H1 (cell line): Measurements from ENCODE around the gene EEF2. TPM values are rescaled to one million over a fixed set of nuclear protein-coding genes. Genes with fewer than 3 reads are reported as not detected.

ENCODE experiments used
- CTCF ChIA-PET: fragments of 300-600 bp; sonication (Branson Sonifier 250); formaldehyde crosslinking; loops from one replicate; lab custom pipeline; 2021; ENCODE audit not compliant: partially characterized antibody; lab: Charles Lee
- POLR2A ChIA-PET: fragments of 300-600 bp; sonication (Branson Sonifier 250); formaldehyde crosslinking; loops from one replicate; lab custom pipeline; 2021; ENCODE audit warnings: inconsistent platforms; ENCODE audit not compliant: partially characterized antibody; lab: Charles Lee
- DNase-seq, 2 experiments: peaks; one replicate each; pipeline versions ENCODE4 v3.0.0 to v3.0.0-alpha.2; 2010 to 2022; ENCODE audit warnings: low spot score in 2 of 2, low read depth in 1 of 2, mixed read lengths in 1 of 2
- FAIRE-seq: peaks from 2 replicates; lab custom pipeline; 2011; peaks lifted over from hg19 to GRCh38; lab: Jason Lieb, UNC
- H2AFZ ChIP-seq: 2 replicates; pipeline ENCODE4 v1.8.1; 2012; ENCODE audit warnings: low read length, inconsistent platforms
- H2AK5ac ChIP-seq: 2 replicates; pipeline ENCODE4 v1.6.1; 2013; ENCODE audit warnings: low read depth, low read length
- H2BK120ac ChIP-seq: replicated peaks from 2 replicates; pipeline ENCODE3; 2013; ENCODE audit warnings: low read depth, low read length, inconsistent platforms
- H2BK12ac ChIP-seq: 2 replicates; pipeline ENCODE4 v1.6.1; 2013; ENCODE audit warnings: low read depth, low read length
- H2BK15ac ChIP-seq: 2 replicates; pipeline ENCODE4 v1.6.1; 2013; ENCODE audit warnings: low read length
- H2BK20ac ChIP-seq: 2 replicates; pipeline ENCODE4 v1.6.1; 2013; ENCODE audit warnings: low read length
- H2BK5ac ChIP-seq: 2 replicates; pipeline ENCODE4 v1.6.1; 2013; ENCODE audit warnings: low read depth, low read length
- H3K14ac ChIP-seq: 2 replicates; pipeline ENCODE4 v1.6.1; 2013; ENCODE audit warnings: inconsistent platforms; ENCODE audit not compliant: insufficient read length
- H3K18ac ChIP-seq: 2 replicates; pipeline ENCODE4 v1.6.1; 2013; ENCODE audit warnings: low read length; ENCODE audit errors: extremely low read depth
- H3K23ac ChIP-seq: 2 replicates; pipeline ENCODE4 v1.6.1; 2013; ENCODE audit warnings: inconsistent platforms; ENCODE audit not compliant: insufficient read length
- H3K23me2 ChIP-seq: 2 replicates; pipeline ENCODE4 v1.6.1; 2013; ENCODE audit warnings: low read depth, low read length
- H3K27ac ChIP-seq: 2 replicates; pipeline ENCODE4 v1.6.1; 2011; ENCODE audit warnings: low read depth, low read length, inconsistent platforms
- H3K27me3 ChIP-seq, 4 experiments: replicated peaks in 1 of 4; 1 replicate in 1 of 4; 2 replicates in 3 of 4; pipeline versions ENCODE4 v1.6.1 to v1.8.1; 2011 to 2013; ENCODE audit warnings: low read length in 3 of 4, mild to moderate bottlenecking in 3 of 4, inconsistent platforms in 2 of 4, mixed read lengths in 2 of 4, moderate library complexity in 1 of 4; ENCODE audit not compliant: control insufficient read depth in 3 of 4, insufficient read depth in 3 of 4; ENCODE audit errors: extremely low read depth in 1 of 4
- H3K36me3 ChIP-seq, 4 experiments: 2 replicates each; pipeline versions ENCODE4 v1.6.1 to v1.8.1; 2011 to 2013; ENCODE audit warnings: mild to moderate bottlenecking in 4 of 4, low read length in 3 of 4, moderate library complexity in 2 of 4, control low read depth in 1 of 4, inconsistent platforms in 1 of 4; ENCODE audit not compliant: insufficient read depth in 4 of 4, control insufficient read depth in 2 of 4
- H3K4ac ChIP-seq: replicated peaks from 2 replicates; pipeline ENCODE3; 2013; ENCODE audit warnings: low read length, low read depth, mixed read lengths, inconsistent platforms; ENCODE audit not compliant: insufficient read length
- H3K4me1 ChIP-seq, 4 experiments: replicated peaks in 1 of 4; 1 replicate in 1 of 4; 2 replicates in 3 of 4; pipeline versions ENCODE4 v1.6.1 to v1.8.1; 2011 to 2013; ENCODE audit warnings: low read length in 3 of 4, inconsistent platforms in 2 of 4, mixed read lengths in 1 of 4; ENCODE audit not compliant: insufficient read depth in 4 of 4, control insufficient read depth in 3 of 4
- H3K4me2 ChIP-seq, 2 experiments: 2 replicates each; pipeline versions ENCODE4 v1.6.1 to v1.8.1; 2011 to 2013; ENCODE audit warnings: low read depth in 2 of 2, low read length in 2 of 2, control low read depth in 1 of 2, inconsistent platforms in 1 of 2, mild to moderate bottlenecking in 1 of 2; ENCODE audit not compliant: insufficient read depth in 1 of 2
- H3K4me3 ChIP-seq, 4 experiments: fragments of 200-600, 300-600 bp in 1 of 4; sonication (generic), shearing (Covaris generic), sonication (Bioruptor Twin) in 1 of 4; 2 replicates each; pipeline versions ENCODE4 v1.5.1 to v1.8.1; 2011 to 2016; ENCODE audit warnings: low read length in 4 of 4, low read depth in 3 of 4, control low read depth in 2 of 4, inconsistent platforms in 2 of 4, mild to moderate bottlenecking in 2 of 4, mixed read lengths in 1 of 4, moderate library complexity in 1 of 4; ENCODE audit not compliant: insufficient read depth in 2 of 4; ENCODE audit errors: extremely low read depth in 1 of 4
- H3K56ac ChIP-seq: replicated peaks from 2 replicates; pipeline ENCODE3; 2013; ENCODE audit warnings: low read depth, mild to moderate bottlenecking, mixed read lengths, low read length, inconsistent platforms; ENCODE audit not compliant: insufficient read length
- H3K79me1 ChIP-seq: 2 replicates; pipeline ENCODE4 v1.6.1; 2013; ENCODE audit warnings: low read depth, low read length, control low read depth
- H3K79me2 ChIP-seq, 2 experiments: 2 replicates each; pipeline versions ENCODE4 v1.6.1 to v1.8.1; 2012 to 2013; ENCODE audit warnings: low read length in 2 of 2, mild to moderate bottlenecking in 2 of 2, inconsistent platforms in 1 of 2; ENCODE audit not compliant: insufficient read depth in 2 of 2, control insufficient read depth in 1 of 2
- H3K9ac ChIP-seq, 4 experiments: replicated peaks in 1 of 4; 1 replicate in 1 of 4; 2 replicates in 3 of 4; pipeline versions ENCODE4 v1.6.1 to v1.8.1; 2011 to 2013; ENCODE audit warnings: low read depth in 3 of 4, low read length in 3 of 4, control low read depth in 2 of 4, mild to moderate bottlenecking in 2 of 4, moderate library complexity in 2 of 4, inconsistent platforms in 1 of 4; ENCODE audit errors: extremely low read depth in 1 of 4
- H3K9me3 ChIP-seq, 2 experiments: 2 replicates each; pipeline versions ENCODE4 v1.6.1 to v1.8.1; 2012 to 2013; ENCODE audit warnings: mild to moderate bottlenecking in 2 of 2, moderate library complexity in 2 of 2, control low read depth in 1 of 2, inconsistent platforms in 1 of 2, low read depth in 1 of 2, low read length in 1 of 2, mixed read lengths in 1 of 2; ENCODE audit not compliant: insufficient read depth in 2 of 2
- H4K20me1 ChIP-seq, 2 experiments: replicated peaks in 1 of 2; 2 replicates each; pipeline versions ENCODE3 to v1.8.1; 2011 to 2013; ENCODE audit warnings: inconsistent platforms in 2 of 2, low read length in 2 of 2, mild to moderate bottlenecking in 1 of 2; ENCODE audit not compliant: insufficient read depth in 2 of 2, control insufficient read depth in 1 of 2
- H4K5ac ChIP-seq: 2 replicates; pipeline ENCODE4 v1.6.1; 2013; ENCODE audit warnings: low read length, low read depth, mixed read lengths, inconsistent platforms; ENCODE audit not compliant: insufficient read length
- H4K8ac ChIP-seq: 2 replicates; pipeline ENCODE4 v1.8.0; 2013; ENCODE audit warnings: mild to moderate bottlenecking, moderate library complexity, low read length, inconsistent platforms; ENCODE audit not compliant: insufficient read depth; ENCODE audit errors: extremely low read depth
- H4K91ac ChIP-seq: replicated peaks from 2 replicates; pipeline ENCODE3; 2013; ENCODE audit warnings: low read length, mixed read lengths, inconsistent platforms; ENCODE audit not compliant: insufficient read length
- ATF2 ChIP-seq: IDR thresholded peaks from 2 replicates; pipeline ENCODE4 v1.6.1; 2012; ENCODE audit warnings: low read length, inconsistent platforms
- CBX8 ChIP-seq: fragments of 300-800, 300-1000 bp; sonication (generic); IDR thresholded peaks from 2 replicates; pipeline ENCODE4 v1.7.1; 2016; ENCODE audit warnings: low read depth, low read length, borderline replicate concordance
- CREB1 ChIP-seq: IDR thresholded peaks from 2 replicates; pipeline ENCODE4 v1.6.1; 2012; ENCODE audit warnings: inconsistent platforms
- EP300 ChIP-seq, 2 experiments: IDR thresholded peaks; 1 replicate in 1 of 2; 2 replicates in 1 of 2; pipeline ENCODE4 v1.6.1; 2011 to 2012; ENCODE audit warnings: low read depth in 2 of 2, low read length in 2 of 2, mild to moderate bottlenecking in 2 of 2, borderline replicate concordance in 1 of 2, inconsistent platforms in 1 of 2, moderate library complexity in 1 of 2
- FOSL1 ChIP-seq: IDR thresholded peaks from 2 replicates; pipeline ENCODE4 v1.6.1; 2011; ENCODE audit warnings: mild to moderate bottlenecking, low read depth, low read length, moderate library complexity; ENCODE audit not compliant: insufficient read depth
- HDAC6 ChIP-seq: IDR thresholded peaks from one replicate; pipeline ENCODE4 v1.7.1; 2012; ENCODE audit warnings: low read depth, mild to moderate bottlenecking, inconsistent platforms, low read length, moderate library complexity
- MAX ChIP-seq: IDR thresholded peaks from 2 replicates; pipeline ENCODE4 v1.6.1; 2012; ENCODE audit warnings: inconsistent platforms
- SAP30 ChIP-seq: fragments of 300-600 bp; sonication (generic); IDR thresholded peaks from 2 replicates; pipeline ENCODE4 v1.7.1; 2012; ENCODE audit warnings: low read length, moderate library complexity, mild to moderate bottlenecking, inconsistent platforms; ENCODE audit not compliant: insufficient read depth, insufficient replicate concordance
- WGBS, 2 experiments: shearing (Covaris generic) in 1 of 2; methylation state at CpG; one replicate each; pipeline versions ENCODE4 v1.1.6 to v1.1.7; 2013 to 2015; ENCODE audit warnings: low lambda C conversion rate in 2 of 2, mixed read lengths in 2 of 2, inconsistent platforms in 1 of 2, low coverage in 1 of 2, missing lambda C conversion rate in 1 of 2; ENCODE audit not compliant: insufficient replicate concordance in 2 of 2, insufficient coverage in 1 of 2, insufficient read length in 1 of 2; ENCODE audit errors: extremely low coverage in 1 of 2, missing lambda C conversion rate in 1 of 2; 5-methylcytosine and 5-hydroxymethylcytosine counted together
- polyA plus RNA-seq, 7 experiments: library from polyadenylated mRNA; depleted of rRNA in 3 of 7; stranded (reverse) in 5 of 7; unstranded in 2 of 7; fragments of >200 nt in 5 of 7; fragments of 200-250 nt in 2 of 7; gene quantifications; 1 replicate in 5 of 7; 2 replicates in 1 of 7; 4 replicates in 1 of 7; pipeline versions ENCODE4 v1.2.1 to v1.2.3, GENCODE V29; 2011 to 2013; ENCODE audit warnings: missing spikeins in 2 of 7, mixed read lengths in 2 of 7
- total RNA-seq: library from RNA; stranded (reverse); fragmentation: NEBNext Ultra II Directional; extraction: Animal tissue kit (Norgen Biotek cat#: 25700); gene quantifications from 2 replicates; pipeline ENCODE4 v1.2.1, GENCODE V29; 2021

Gene EEF2
- total and polyA plus RNA-seq, 2 of the 8 experiments (the other 6 are each of a cell fraction or from before 2014, with no cell fraction given), result 1,554 to 3,380 TPM

GRCh38 chr19:4029247-4029614 lies 44.0 kb upstream of the EEF2 start:
- H2AK5ac ChIP-seq, result no peak overlapping the region
- POLR2A ChIA-PET, result interaction anchor here (0.6 to 2.1 kb wide), 7 partner anchors 10 to 592 kb away, joined by 3 to 9 read pairs (median 3); partner anchors contain the start of genes EEF2 and PIAS4
- H2BK12ac ChIP-seq, result no peak overlapping the region
- H3K4me2 ChIP-seq, result no peak overlapping the region
- no peak overlapping the region for H3K18ac ChIP-seq
- H3K9me3 ChIP-seq, result no peaks in the 10 kb centered on the region
- H3K23me2 ChIP-seq, result no peaks in the 10 kb centered on the region
- H4K20me1 ChIP-seq, result peaks cover 0 to 9% of the 10 kb centered on the region in 2 experiments
- no peaks in the 10 kb centered on the region for H3K79me2 ChIP-seq
- H2BK20ac ChIP-seq, result no peak overlapping the region
- 0 out of 2 replicates have a peak, but pooled peaks cover 3% of the 10 kb centered on the region for H3K79me1 ChIP-seq
- H3K9ac ChIP-seq, result no peak overlapping the region
- 96% methylated on average over 13 of the region's 18 CpGs; no CpG with 5 or more reads in 1 of the 2 experiments for WGBS, 2 experiments
- H2BK5ac ChIP-seq, result no peak overlapping the region
- TF ChIP-seq HDAC6 (no peak), EP300 (IDR thresholded peaks at IDR 0.05; ENCODE audit: borderline replicate concordance in 1 of 2, low read depth in 2 of 2, low read length in 2 of 2) (no peak), SAP30 (no peak), CBX8 (no peak), FOSL1 (no peak), MAX (no peak), ATF2 (no peak), CREB1 (no peak)
- peaks cover 2 to 38% (median 11%) of the 10 kb centered on the region in 4 experiments; a peak in 5 of 8 replicates for H3K36me3 ChIP-seq
- H3K14ac ChIP-seq, result no peak overlapping the region
- no peak overlapping the region for H4K91ac ChIP-seq
- FAIRE-seq (no peak), DNase-seq (no peak)
- no peak overlapping the region for H3K23ac ChIP-seq
- H2BK120ac ChIP-seq, result no peak overlapping the region
- H3K4me3 ChIP-seq, result no peak overlapping the region
- no peak overlapping the region for H2BK15ac ChIP-seq
- H2AFZ ChIP-seq, result no peak overlapping the region
- no peak overlapping the region for H4K8ac ChIP-seq
- no peak overlapping the region for H4K5ac ChIP-seq
- no peaks in the 10 kb centered on the region for H3K27me3 ChIP-seq
- no peaks in the 10 kb centered on the region for H3K4me1 ChIP-seq
- H3K56ac ChIP-seq, result no peak overlapping the region
- H3K4ac ChIP-seq, result no peak overlapping the region
- no peak overlapping the region for H3K27ac ChIP-seq
- CTCF ChIA-PET, result interaction anchor here (0.5 kb wide), 1 partner anchor 48 kb away, joined by 3 read pairs; no protein-coding TSS in a partner anchor
